ENCODE measurements around the gene WNK1.

WNK1 gene

DNA sequence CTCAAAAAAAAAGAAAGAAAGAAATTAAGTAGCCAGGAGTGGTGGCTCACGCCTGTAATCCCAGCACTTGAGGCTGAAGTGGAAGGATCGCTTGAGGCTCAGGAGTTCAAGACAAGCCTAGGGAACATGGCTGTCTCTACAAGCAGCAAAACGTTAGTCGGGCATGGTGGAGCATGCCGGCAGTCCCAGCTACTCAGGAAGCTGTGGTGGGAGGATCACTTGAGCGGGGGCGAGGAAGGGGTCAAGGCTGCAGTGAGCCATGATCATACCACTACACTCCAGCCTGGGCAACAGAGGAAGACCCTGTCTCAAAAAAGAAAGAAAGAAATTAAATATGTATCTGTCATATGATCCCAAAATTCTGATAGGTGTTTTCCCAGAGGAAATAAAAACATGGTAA is 191.8 kb downstream of the WNK1 start:
- Histone ChIP-seq H3K9ac (ENCODE audit: low read length) (no peak overlapping the region), H3K4me3 (ENCODE audit: low read length) (no peak overlapping the region), H3K9me3 (ENCODE audit: control insufficient read depth, low read length) (no peaks in the 10 kb centered on the region), H3K4me1 (ENCODE audit: control insufficient read depth, insufficient read depth, low read length) (peaks cover 5% of the 10 kb centered on the region), H3K27me3 (ENCODE audit: control insufficient read depth, insufficient read depth, low read length) (no peaks in the 10 kb centered on the region), H3K36me3 (ENCODE audit: control insufficient read depth, insufficient read depth, low read length) (no peaks in the 10 kb centered on the region)

DNA sequence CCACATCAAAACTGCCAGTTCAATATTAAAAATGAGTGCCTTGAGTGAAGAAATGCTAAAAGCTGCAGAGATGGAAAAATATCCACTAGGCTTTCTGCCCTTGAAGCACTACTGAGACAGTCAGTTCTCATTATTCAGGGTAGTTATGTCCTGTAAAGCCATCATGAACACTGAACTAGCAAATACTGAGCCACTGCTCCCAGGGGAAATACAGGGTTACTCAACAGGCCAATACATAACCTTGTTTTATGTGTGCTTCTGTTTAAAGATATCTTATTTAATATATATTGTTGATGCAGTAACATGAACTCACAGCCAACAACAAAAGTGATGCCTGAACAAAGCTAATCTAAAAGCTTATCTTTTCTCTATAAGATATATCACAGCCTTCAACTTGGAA is 193.8 kb downstream of the WNK1 start:
- Histone ChIP-seq H3K4me3 (ENCODE audit: low read length) (no peak overlapping the region), H3K4me1 (ENCODE audit: control insufficient read depth, insufficient read depth, low read length) (peaks cover 8% of the 10 kb centered on the region), H3K9me3 (ENCODE audit: control insufficient read depth, low read length) (no peaks in the 10 kb centered on the region), H3K36me3 (ENCODE audit: control insufficient read depth, insufficient read depth, low read length) (no peaks in the 10 kb centered on the region), H3K27me3 (ENCODE audit: control insufficient read depth, insufficient read depth, low read length) (no peaks in the 10 kb centered on the region), H3K9ac (ENCODE audit: low read length) (no peak overlapping the region)

DNA sequence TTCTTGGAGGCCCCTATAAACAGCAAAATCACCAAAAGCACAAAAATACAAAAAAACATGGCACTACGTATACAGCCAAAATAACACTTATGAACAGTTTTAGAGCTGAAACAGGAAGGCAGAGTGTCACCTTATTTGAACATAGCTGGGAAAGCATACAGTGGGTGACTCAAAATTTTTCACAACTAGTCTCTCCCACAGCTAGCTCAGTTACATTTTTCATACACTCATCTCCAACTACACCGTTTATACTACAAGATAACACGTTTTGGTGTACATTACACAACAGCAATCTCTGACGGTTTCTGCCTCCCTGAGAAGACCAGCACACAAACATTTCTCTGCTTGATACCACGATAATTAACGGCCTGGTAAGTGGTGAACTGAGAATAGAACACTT is 194.3 kb downstream of the WNK1 start:
- H3K36me3 ChIP-seq (ENCODE audit: control insufficient read depth, insufficient read depth, low read length) = no peaks in the 10 kb centered on the region
- no peak overlapping the region for H3K9ac ChIP-seq (ENCODE audit: low read length)
- no peak overlapping the region for H3K4me3 ChIP-seq (ENCODE audit: low read length)
- H3K4me1 ChIP-seq (ENCODE audit: control insufficient read depth, insufficient read depth, low read length) = peaks cover 10% of the 10 kb centered on the region
- no peaks in the 10 kb centered on the region for H3K9me3 ChIP-seq (ENCODE audit: control insufficient read depth, low read length)
- H3K27me3 ChIP-seq (ENCODE audit: control insufficient read depth, insufficient read depth, low read length) = no peaks in the 10 kb centered on the region

DNA sequence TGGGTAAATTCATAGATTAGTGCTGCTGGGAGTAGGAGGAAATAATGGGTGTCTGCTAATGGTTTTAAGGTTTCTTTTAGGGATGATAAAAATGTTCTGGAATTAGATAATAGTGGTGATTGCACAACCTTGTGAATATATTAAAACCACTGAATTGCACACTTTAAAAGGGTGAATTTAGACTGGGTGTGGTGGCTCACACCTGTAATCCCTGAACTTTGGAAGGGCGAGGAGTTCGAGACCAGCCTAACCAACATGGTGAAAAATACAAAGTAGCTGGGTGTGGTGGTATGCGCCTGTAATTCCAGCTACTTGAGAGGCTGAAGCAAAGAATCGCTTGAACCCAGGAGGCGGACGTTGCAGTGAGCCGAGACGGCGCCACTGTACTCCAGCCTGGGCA is 195.9 kb downstream of the WNK1 start:
- Histone ChIP-seq H3K4me1 (ENCODE audit: control insufficient read depth, insufficient read depth, low read length) (peaks cover 10% of the 10 kb centered on the region), H3K4me3 (ENCODE audit: low read length) (no peak overlapping the region), H3K9me3 (ENCODE audit: control insufficient read depth, low read length) (no peaks in the 10 kb centered on the region), H3K36me3 (ENCODE audit: control insufficient read depth, insufficient read depth, low read length) (no peaks in the 10 kb centered on the region), H3K27me3 (ENCODE audit: control insufficient read depth, insufficient read depth, low read length) (no peaks in the 10 kb centered on the region), H3K9ac (ENCODE audit: low read length) (no peak overlapping the region)

- Histone ChIP-seq H3K36me3 (ENCODE audit: control insufficient read depth, insufficient read depth, low read length) (no peaks in the 10 kb centered on the region), H3K4me1 (ENCODE audit: control insufficient read depth, insufficient read depth, low read length) (peaks cover 10% of the 10 kb centered on the region), H3K27me3 (ENCODE audit: control insufficient read depth, insufficient read depth, low read length) (no peaks in the 10 kb centered on the region), H3K9me3 (ENCODE audit: control insufficient read depth, low read length) (no peaks in the 10 kb centered on the region), H3K4me3 (ENCODE audit: low read length) (peak within 1 kb of the TSS; percentile 62), H3K9ac (ENCODE audit: low read length) (peak within 1 kb of the TSS; percentile 83)
Observed at GRCh38 chr12:949453-950191, 197.2 kb downstream of the WNK1 start, which contains the start of gene RAD52. Gene RAD52 (minus strand): TSS chr12:949694. CDS start chr12:933058, 16,636 bp downstream.

- H3K27me3 ChIP-seq (ENCODE audit: control insufficient read depth, insufficient read depth, low read length) = no peaks in the 10 kb centered on the region
- no peak overlapping the region for H3K4me3 ChIP-seq (ENCODE audit: low read length)
- no peaks in the 10 kb centered on the region for H3K36me3 ChIP-seq (ENCODE audit: control insufficient read depth, insufficient read depth, low read length)
- peaks cover 10% of the 10 kb centered on the region for H3K4me1 ChIP-seq (ENCODE audit: control insufficient read depth, insufficient read depth, low read length)
- no peaks in the 10 kb centered on the region for H3K9me3 ChIP-seq (ENCODE audit: control insufficient read depth, low read length)
- no peak overlapping the region for H3K9ac ChIP-seq (ENCODE audit: low read length)
Observed at GRCh38 chr12:951176-951575, 198.8 kb downstream of the WNK1 start.

- Histone ChIP-seq H3K4me3 (ENCODE audit: low read length) (no peak overlapping the region), H3K4me1 (ENCODE audit: control insufficient read depth, insufficient read depth, low read length) (peaks cover 5% of the 10 kb centered on the region), H3K9me3 (ENCODE audit: control insufficient read depth, low read length) (no peaks in the 10 kb centered on the region), H3K27me3 (ENCODE audit: control insufficient read depth, insufficient read depth, low read length) (no peaks in the 10 kb centered on the region), H3K9ac (ENCODE audit: low read length) (no peak overlapping the region), H3K36me3 (ENCODE audit: control insufficient read depth, insufficient read depth, low read length) (no peaks in the 10 kb centered on the region)
Observed at GRCh38 chr12:953776-954175, 201.4 kb downstream of the WNK1 start.

GRCh38 chr12:954741-955140 is 202.4 kb downstream of the WNK1 start:
- Histone ChIP-seq H3K4me3 (ENCODE audit: low read length) (no peak overlapping the region), H3K27me3 (ENCODE audit: control insufficient read depth, insufficient read depth, low read length) (no peaks in the 10 kb centered on the region), H3K4me1 (ENCODE audit: control insufficient read depth, insufficient read depth, low read length) (peaks cover 5% of the 10 kb centered on the region), H3K9ac (ENCODE audit: low read length) (no peak overlapping the region), H3K36me3 (ENCODE audit: control insufficient read depth, insufficient read depth, low read length) (no peaks in the 10 kb centered on the region), H3K9me3 (ENCODE audit: control insufficient read depth, low read length) (no peaks in the 10 kb centered on the region)

DNA sequence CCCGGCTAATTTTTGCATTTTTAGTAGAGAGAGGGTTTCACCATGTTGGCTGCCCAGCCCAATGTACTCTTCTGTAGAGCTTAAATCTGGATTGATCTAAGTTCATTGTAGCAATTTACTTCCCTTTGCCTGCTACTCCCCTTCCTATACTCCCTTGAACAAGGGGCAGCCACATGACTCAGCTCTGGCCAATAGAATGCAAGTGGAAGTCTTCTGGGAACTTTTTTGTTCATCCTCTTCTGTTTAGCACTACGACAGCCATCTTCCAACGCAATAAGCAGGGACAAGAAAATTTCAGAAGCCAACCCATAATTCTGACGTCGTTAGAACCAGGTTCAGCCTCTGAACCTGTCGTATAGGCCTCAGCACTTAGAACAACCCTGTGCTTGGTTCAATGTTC is 203.6 kb downstream of the WNK1 start:
- Histone ChIP-seq H3K4me3 (ENCODE audit: low read length) (no peak overlapping the region), H3K9me3 (ENCODE audit: control insufficient read depth, low read length) (no peaks in the 10 kb centered on the region), H3K4me1 (ENCODE audit: control insufficient read depth, insufficient read depth, low read length) (peaks cover 5% of the 10 kb centered on the region), H3K36me3 (ENCODE audit: control insufficient read depth, insufficient read depth, low read length) (no peaks in the 10 kb centered on the region), H3K27me3 (ENCODE audit: control insufficient read depth, insufficient read depth, low read length) (no peaks in the 10 kb centered on the region), H3K9ac (ENCODE audit: low read length) (no peak overlapping the region)

DNA sequence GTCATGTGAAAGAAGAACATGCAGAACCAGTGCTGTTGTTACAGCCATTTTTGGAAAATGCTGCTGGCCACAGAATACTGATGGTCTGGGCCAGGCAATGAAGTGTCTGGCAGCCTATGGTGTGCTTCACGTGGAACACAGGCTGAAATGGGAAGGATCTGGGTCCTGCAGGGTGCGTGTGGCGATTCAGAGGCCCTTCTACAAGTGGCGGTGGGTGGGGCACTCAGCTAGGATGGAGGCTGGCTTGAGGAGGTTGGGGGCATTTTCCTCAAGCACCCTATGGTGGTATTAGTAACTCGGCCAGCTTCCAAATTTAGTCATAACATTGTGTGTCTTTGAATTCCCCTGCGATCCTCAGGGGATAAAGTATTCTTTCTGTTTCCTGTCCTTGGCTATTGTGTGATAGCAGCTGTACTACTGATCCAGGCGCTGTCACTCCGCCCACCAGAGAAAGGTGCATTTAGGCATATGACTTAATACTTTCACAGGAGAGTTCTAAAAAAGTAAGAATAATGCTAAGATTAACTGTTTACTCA is 206.3 kb downstream of the WNK1 start:
- H3K9ac ChIP-seq (ENCODE audit: low read length) = no peak overlapping the region
- H3K36me3 ChIP-seq (ENCODE audit: control insufficient read depth, insufficient read depth, low read length) = no peaks in the 10 kb centered on the region
- no peaks in the 10 kb centered on the region for H3K9me3 ChIP-seq (ENCODE audit: control insufficient read depth, low read length)
- H3K27me3 ChIP-seq (ENCODE audit: control insufficient read depth, insufficient read depth, low read length) = no peaks in the 10 kb centered on the region
- H3K4me1 ChIP-seq (ENCODE audit: control insufficient read depth, insufficient read depth, low read length) = no peaks in the 10 kb centered on the region
- H3K4me3 ChIP-seq (ENCODE audit: low read length) = no peak overlapping the region

All from mucosa of stomach (tissue), 1 donor.